A673 (cell line): ENCODE data around the gene CYS1. TPM values are rescaled to one million over a fixed set of nuclear protein-coding genes. Genes with fewer than 3 reads are reported as not detected.
A peak's percentile ranks its signal among the peaks of the same experiment; 100 is the strongest.

ENCODE experiments used
- BruUV-seq: library from RNA; stranded (reverse); fragments of 400-500 nt; replicated peaks from 2 replicates; lab custom pipeline; 2021; lab: Mats Ljungman, UMichigan
- CTCF ChIA-PET: fragments of 300-600 bp; sonication (Branson Sonifier 250); formaldehyde crosslinking; loops from one replicate; lab custom pipeline; 2022; ENCODE audit warnings: antibody characterized with exemption; lab: Charles Lee
- POLR2A ChIA-PET: fragments of 300-600 bp; sonication (Branson Sonifier 250); formaldehyde crosslinking; loops from one replicate; lab custom pipeline; 2022; ENCODE audit warnings: antibody characterized with exemption; ENCODE audit not compliant: low non-redundant PET; lab: Charles Lee
- DNase-seq: peaks from one replicate; pipeline ENCODE4 v3.0.0-alpha.2; 2015; ENCODE audit warnings: low spot score
- H3K27ac ChIP-seq: fragments of 200-600 bp; sonication (generic); 2 replicates; pipeline ENCODE4 v1.5.1; 2016; ENCODE audit warnings: mixed run types, low read depth, mild to moderate bottlenecking, mixed read lengths, antibody characterized with exemption, low read length; ENCODE audit not compliant: poor library complexity, severe bottlenecking
- H3K27me3 ChIP-seq: fragments of 200-600 bp; sonication (generic); replicated peaks from 2 replicates; pipeline ENCODE4 v1.6.1; 2017; ENCODE audit warnings: mixed run types, low read depth, mild to moderate bottlenecking, mixed read lengths, antibody characterized with exemption, low read length; ENCODE audit not compliant: insufficient read depth, poor library complexity
- H3K36me3 ChIP-seq: fragments of 200-600 bp; sonication (generic); 2 replicates; pipeline ENCODE4 v1.6.1; 2016; ENCODE audit warnings: mixed run types, mild to moderate bottlenecking, mixed read lengths, antibody characterized with exemption, low read length; ENCODE audit not compliant: insufficient read depth, poor library complexity, severe bottlenecking
- H3K4me1 ChIP-seq: fragments of 200-600 bp; sonication (generic); 2 replicates; pipeline ENCODE4 v1.6.1; 2017; ENCODE audit warnings: mixed run types, mild to moderate bottlenecking, mixed read lengths, antibody characterized with exemption, low read length; ENCODE audit not compliant: insufficient read depth, poor library complexity, severe bottlenecking
- H3K4me3 ChIP-seq: fragments of 200-600 bp; sonication (generic); 2 replicates; pipeline ENCODE4 v1.5.1; 2016; ENCODE audit warnings: low read depth, mixed run types, mild to moderate bottlenecking, mixed read lengths, low read length; ENCODE audit not compliant: poor library complexity, severe bottlenecking
- H3K9me3 ChIP-seq: fragments of 200-600 bp; sonication (generic); 2 replicates; pipeline ENCODE4 v1.6.1; 2016; ENCODE audit warnings: mixed run types, low read depth, mild to moderate bottlenecking, mixed read lengths, antibody characterized with exemption, low read length; ENCODE audit not compliant: poor library complexity, severe bottlenecking
- CTCF ChIP-seq: fragments of 300-800, 200-600 bp; sonication (generic); conservative IDR thresholded peaks from 2 replicates; pipeline ENCODE4 v1.5.1; 2017; ENCODE audit warnings: low read depth, mild to moderate bottlenecking, antibody characterized with exemption, low read length, moderate library complexity, mixed read lengths
- EZH2 ChIP-seq: fragments of 200-600 bp; sonication (generic); IDR thresholded peaks from 2 replicates; pipeline ENCODE4 v1.6.1; 2017; ENCODE audit warnings: borderline replicate concordance, low read depth, mild to moderate bottlenecking, mixed read lengths, antibody characterized with exemption, low read length; ENCODE audit not compliant: poor library complexity, severe bottlenecking
- intact Hi-C: fragments of 100-400 bp; cut with micrococcal nuclease; formaldehyde crosslinking; loops from one replicate; pipeline ENCODE4 v1.10.0; 2022; ENCODE audit not compliant: unreplicated experiment
- total RNA-seq: library from RNA; stranded (reverse); gene quantifications from 2 replicates; pipeline ENCODE4 v1.2.3, GENCODE V29; 2021

The CYS1 gene
- total RNA-seq, 1 experiment from 2014 or later, result not detected

GRCh38 chr2:10120158-10120876 lies 40.1 kb upstream of the CYS1 start:
- intact Hi-C loops, result loop anchor here (5.0 kb wide), 1 partner anchor 547 kb away; no protein-coding TSS in a partner anchor
- no peaks in the 10 kb centered on the region for H3K27me3 ChIP-seq
- H3K4me1 ChIP-seq, result peaks cover 12% of the 10 kb centered on the region
- H3K4me3 ChIP-seq, result peak overlapping the region; percentile 88
- H3K27ac ChIP-seq, result peak overlapping the region; percentile 98
- H3K9me3 ChIP-seq, result no peaks in the 10 kb centered on the region
- POLR2A ChIA-PET, result no interaction called here
- TF ChIP-seq EZH2 (no peak), CTCF (no peak)
- peaks cover 20% of the 10 kb centered on the region for H3K36me3 ChIP-seq
- peak; percentile 98 for DNase-seq
- CTCF ChIA-PET, result interaction anchor here (1.0 kb wide), 1 partner anchor 289 kb away, joined by 3 read pairs; no protein-coding TSS in a partner anchor
- TSS peak; percentile 9 for BruUV-seq

GRCh38 chr2:10119601-10120157 lies 39.5 kb upstream of the CYS1 start:
- BruUV-seq, result no TSS peak
- peak overlapping the region; percentile 98 for H3K27ac ChIP-seq
- H3K36me3 ChIP-seq, result peaks cover 14% of the 10 kb centered on the region
- H3K4me1 ChIP-seq, result peaks cover 7% of the 10 kb centered on the region
- no peaks in the 10 kb centered on the region for H3K9me3 ChIP-seq
- no peak for TF ChIP-seq CTCF
- TF ChIP-seq EZH2, result no peak
- CTCF ChIA-PET, result no interaction called here
- no peaks in the 10 kb centered on the region for H3K27me3 ChIP-seq
- POLR2A ChIA-PET, result no interaction called here
- peak overlapping the region; percentile 88 for H3K4me3 ChIP-seq
- no peak for DNase-seq
- intact Hi-C loops, result loop anchor here (5.0 kb wide), 1 partner anchor 548 kb away; no protein-coding TSS in a partner anchor

GRCh38 chr2:10119027-10119325 lies 38.8 kb upstream of the CYS1 start:
- intact Hi-C loops, result no loop called here

More at GRCh38 chr2:10119027-10119325, 38.8 kb upstream of the CYS1 start:
- H3K27ac ChIP-seq, result no peak overlapping the region
- H3K4me1 ChIP-seq, result peaks cover 6% of the 10 kb centered on the region
- BruUV-seq, result no TSS peak
- no peaks in the 10 kb centered on the region for H3K27me3 ChIP-seq
- H3K36me3 ChIP-seq, result peaks cover 7% of the 10 kb centered on the region
- H3K9me3 ChIP-seq, result no peaks in the 10 kb centered on the region
- no peak overlapping the region for H3K4me3 ChIP-seq
- TF ChIP-seq EZH2 (no peak), CTCF (no peak)
- no peak for DNase-seq
- ChIA-PET POLR2A (no interaction called here), CTCF (no interaction called here)
